ENCODE measurements around the gene C10orf143. TPM values are rescaled to one million over a fixed set of nuclear protein-coding genes. Genes with fewer than 3 reads are reported as not detected.
"Not testable (repeated sequence)": the region's sequence is repeated elsewhere in the genome, so short reads cannot be mapped to it uniquely, and the experiment has no call there.

The C10orf143 gene
- total RNA-seq, 1 donor from 2014 or later: 0.96 TPM

DNA sequence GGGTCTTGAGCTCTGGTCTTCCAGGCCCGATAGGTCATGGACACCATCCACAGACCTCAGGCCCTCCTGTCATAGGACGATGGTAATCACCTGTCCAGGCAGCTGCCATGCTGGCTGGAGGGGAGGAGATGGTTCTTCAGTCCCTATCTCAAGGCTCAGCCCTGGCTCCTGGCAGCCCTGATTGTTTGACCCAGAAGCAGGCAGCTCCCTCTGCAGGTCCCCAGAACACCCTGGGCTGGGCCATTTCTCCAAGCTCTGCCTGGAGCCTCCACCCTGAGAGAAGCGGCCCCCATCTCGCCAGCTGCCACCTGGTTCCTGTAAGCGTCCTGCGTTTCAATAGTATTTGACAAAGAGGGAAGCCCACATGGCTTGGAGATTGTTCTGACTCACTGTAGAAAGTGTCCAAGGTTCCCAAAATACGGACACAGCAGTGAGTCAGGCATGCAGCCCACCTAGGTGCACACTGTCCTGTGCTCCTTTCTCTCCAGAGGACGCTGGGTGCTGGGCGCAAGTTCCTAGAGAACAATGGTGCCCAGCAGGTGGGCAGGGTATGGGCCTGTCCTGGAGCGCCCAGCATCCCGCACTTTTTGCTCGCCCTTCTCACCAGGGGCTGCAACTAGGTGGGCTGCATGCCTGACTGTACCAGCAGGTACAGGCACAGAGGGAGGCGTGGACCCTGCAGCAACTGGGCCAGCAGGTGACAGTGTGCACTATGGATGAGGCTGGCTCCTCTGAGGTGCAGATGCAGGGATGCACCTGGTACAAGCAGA, 74.1 kb downstream of the C10orf143 start:
- DNase-seq (ENCODE audit: low read depth): no peak

DNA sequence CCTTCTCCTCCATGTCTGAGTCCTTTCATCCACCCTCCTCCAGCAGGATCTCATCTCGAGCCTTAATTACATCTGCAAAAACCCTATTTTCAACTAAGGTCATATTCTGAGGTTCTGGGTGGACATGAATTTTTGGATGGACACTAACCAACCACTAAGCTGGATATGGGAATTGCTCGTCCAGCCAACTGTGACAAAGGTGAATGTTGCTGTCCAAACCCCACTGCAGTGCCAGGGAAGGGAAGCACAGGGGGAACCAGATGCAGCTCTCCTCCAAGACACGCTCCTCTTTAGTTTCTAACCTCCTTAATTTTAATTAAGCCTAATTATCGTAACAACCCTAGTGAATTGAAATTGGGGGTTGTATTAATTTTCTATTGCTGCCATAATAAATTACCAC, 81.4 kb downstream of the C10orf143 start:
- no peak for DNase-seq (ENCODE audit: low read depth)

DNA sequence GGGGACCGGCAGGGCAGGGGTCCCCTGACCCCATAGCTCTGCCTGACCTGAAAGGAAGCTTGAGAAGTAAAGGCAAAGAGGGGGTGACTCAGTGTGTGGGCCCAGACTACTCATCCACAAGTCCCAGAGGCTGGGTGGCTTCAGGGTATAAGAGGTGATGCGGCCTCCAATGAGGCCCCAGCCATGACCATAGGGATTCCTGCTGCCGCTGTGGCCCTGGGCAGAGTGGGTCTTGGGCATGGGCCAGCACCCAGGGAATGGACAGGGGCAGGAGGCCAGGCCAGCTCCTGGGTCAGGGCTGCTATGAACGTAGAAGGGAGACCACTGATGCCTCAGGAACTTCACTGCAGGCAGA, 82.2 kb downstream of the C10orf143 start:
- DNase-seq (ENCODE audit: low read depth): peak; percentile 29

DNA sequence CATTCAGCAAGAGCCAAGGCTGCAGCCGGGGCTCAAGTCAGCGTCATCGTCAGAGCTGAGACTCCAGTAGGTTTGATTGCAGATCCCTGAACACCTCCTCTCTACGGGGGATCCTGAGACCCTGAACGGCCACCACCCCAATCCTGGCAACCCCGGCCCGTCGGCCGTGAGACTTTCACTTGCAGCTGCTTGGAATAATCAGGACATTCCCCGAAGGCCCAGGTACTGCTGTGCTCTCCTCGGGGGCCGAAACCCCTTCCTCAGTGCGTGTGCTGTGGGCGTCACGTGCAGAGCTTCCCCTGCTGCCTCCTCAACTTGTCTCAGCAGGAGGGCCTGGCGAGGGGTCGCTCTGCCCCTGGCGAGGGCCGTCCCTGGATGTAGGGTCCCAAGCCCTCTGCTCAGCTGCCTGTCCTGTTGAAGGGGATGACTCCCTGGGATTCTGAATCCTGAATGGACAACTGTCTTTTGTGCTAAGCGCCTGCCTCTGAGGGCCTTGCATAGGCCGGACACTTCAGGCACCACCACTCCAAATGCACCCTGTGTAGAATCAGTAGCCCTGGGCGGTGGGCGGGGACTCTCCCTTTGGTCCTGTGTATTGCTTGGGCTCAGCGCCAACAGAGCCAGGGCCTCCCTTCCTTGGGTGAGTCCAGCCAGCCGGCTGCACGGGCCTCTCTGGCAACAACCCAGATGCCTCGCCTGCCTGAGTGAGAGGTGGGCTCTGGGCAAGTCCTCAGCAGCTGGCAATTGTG, 82.7 kb downstream of the C10orf143 start:
- DNase-seq (ENCODE audit: low read depth): no peak

DNA sequence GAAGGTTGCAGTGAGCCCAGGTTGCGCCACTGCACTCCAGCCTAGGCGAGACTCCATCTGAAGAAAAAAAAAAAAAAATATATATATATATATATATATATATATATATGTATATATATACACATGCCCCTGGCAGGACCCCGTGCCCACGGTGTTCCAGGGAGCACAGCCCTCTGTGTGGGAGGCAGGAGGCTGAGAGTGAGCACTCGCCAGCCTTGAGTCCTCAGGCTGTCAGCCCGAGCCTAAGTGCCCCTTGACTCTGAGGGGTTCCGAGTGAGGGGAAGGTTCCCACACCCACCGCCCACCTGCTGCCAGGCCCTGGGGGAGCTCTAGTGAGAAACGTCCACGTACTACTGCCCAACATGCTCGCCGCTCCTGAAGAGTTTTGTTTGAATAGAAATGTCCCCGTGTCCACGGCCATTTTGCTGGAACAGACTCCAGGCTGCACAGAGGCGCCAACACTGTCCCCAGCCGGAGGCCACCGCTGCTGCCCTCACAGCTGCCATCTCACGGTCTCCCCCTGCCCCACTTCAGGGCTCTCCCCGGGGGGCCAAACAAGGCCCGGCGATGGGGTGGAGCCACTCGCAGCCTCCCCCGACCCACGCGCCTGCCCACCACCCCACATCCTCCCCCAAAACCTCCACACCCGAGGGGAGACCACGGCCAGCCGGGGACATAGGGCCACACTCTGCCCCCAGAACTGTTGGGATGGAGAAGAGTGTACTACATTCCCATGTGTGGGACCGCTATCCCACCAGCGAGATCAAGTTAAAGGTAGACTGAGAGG, 83.8 kb downstream of the C10orf143 start:
- DNase-seq (ENCODE audit: low read depth): no peak

DNA sequence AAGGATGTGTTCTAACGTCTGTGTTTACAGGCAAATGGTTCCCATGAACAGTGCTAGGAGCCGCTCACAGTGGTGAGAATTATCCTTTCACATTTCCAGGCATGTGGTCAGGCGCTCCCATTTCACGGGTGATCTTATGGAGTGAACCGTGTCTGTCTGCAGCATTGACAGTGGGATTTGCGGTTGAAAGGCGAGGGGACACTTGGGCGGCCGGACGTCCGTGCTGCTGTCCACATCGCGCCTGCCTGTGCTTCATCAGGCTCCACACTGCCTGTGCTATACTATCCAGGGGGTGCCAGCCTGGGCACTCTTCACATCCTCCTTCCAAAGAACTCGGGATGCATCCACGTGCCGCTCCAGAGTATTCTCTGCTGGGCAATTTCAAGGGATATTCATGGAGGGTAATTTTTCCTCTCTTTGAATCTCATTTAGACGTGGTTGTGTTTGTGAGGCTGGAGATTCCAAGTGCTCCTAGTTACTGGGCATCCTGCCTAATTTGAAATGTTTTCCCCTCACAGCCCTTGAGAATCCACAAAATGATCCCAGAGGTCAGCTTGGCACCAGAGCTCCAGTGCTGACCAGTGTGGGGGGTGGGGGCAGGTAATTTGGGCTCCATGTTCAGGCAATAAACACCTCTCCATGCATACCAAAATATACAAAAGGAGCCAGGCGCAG, 84.7 kb downstream of the C10orf143 start:
- peak; percentile 58 for DNase-seq (ENCODE audit: low read depth)

DNA sequence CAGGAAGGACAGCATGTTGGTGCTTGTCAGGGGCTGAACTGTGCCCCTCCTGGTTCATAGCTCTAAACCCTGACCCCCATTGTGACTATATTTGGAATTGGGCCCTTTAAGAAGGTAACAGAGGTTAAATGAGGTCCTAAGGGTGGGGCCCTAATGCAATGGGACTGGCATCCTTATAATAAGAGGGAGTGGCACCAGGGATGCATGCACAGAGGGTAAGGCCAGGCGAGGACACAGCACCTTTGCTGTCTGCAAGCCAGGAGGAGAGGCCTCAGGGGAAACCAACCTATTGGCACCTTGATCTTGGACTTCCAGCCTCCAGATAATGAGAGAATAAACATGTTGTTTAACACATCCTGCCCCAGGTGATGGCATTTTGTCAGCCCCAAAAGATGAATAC, 85.3 kb downstream of the C10orf143 start:
- no peak for DNase-seq (ENCODE audit: low read depth)

DNA sequence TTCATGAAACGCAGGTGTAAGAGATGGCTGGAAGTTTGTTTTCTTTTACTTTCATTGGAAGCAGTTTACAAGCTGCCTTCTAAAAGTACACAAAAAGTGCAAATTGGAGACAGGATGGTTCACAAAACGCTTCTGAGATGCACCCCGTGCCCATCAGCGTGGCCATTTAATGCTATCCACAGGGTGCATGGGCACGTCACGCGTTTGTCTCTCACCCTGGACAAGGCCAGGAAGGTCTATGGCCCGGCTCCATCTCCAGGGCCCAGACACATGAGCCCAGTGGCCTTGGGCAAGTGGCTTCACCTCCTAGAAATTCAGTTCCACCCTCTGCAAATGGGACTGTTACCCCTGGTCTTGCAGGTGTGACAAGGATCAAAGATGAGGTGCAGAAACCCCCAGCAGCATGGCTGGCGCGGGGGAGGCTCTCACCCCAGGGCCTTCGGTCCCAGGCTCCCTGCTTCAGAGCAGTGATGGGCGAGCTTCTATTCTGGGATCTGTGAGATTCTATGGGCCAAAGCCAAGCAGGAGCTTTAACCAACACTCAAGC, 85.8 kb downstream of the C10orf143 start:
- DNase-seq (ENCODE audit: low read depth): no peak

DNA sequence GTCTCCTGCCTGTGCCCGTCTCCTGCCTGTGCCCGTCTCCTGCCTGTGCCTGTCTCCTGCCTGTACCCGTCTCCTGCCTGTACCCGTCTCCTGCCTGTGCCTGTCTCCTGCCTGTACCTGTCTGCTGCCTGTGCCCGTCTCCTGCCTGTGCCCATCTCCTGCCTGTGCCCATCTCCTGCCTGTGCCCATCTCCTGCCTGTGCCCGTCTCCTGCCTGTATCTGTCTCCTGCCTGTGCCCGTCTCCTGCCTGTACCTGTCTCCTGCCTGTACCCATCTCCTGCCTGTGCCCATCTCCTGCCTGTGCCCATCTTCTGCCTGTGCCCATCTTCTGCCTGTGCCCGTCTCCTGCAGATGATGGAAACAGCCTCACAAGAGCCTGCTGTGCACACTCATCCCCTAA, 86.3 kb downstream of the C10orf143 start:
- not testable (repeated sequence) for DNase-seq (ENCODE audit: low read depth)

DNA sequence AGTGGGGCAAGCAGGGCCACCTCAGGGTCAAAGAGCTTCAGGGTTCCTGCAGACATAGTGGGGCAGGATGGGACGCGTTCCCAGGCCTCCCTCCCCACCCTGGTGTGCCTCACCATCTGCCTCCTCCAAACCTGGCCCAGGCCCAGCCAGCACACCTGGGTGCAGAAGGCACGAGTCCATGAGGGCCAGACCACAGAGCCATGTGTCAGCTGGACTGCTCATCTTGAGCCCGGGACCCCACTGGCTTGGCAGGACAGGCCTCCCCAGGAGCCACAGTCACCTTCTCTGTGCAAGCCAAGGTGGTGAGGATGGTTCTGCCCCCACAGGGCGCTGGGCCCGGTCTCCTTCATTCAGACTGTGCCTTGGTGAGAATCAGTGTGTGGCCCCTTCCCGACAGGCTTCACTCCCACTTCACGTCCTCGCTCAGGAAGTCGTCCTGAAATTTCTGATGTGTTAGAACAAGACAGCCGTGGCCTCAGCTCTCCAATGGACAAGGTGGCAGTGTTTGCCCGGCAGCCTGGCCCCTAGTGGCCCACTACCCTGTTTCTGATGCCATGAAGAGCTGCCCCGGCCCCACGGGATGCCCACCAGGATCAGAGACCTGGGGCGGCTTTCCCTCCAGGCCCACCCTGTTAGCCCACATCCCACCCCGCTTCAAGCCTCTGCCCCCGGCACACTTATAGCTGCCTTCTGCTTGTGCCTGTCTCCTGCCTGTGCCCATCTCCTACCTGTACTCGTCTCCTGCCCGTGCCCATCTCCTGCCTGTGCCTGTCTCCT, 87.0 kb downstream of the C10orf143 start:
- peak; percentile 44 for DNase-seq (ENCODE audit: low read depth)

DNA sequence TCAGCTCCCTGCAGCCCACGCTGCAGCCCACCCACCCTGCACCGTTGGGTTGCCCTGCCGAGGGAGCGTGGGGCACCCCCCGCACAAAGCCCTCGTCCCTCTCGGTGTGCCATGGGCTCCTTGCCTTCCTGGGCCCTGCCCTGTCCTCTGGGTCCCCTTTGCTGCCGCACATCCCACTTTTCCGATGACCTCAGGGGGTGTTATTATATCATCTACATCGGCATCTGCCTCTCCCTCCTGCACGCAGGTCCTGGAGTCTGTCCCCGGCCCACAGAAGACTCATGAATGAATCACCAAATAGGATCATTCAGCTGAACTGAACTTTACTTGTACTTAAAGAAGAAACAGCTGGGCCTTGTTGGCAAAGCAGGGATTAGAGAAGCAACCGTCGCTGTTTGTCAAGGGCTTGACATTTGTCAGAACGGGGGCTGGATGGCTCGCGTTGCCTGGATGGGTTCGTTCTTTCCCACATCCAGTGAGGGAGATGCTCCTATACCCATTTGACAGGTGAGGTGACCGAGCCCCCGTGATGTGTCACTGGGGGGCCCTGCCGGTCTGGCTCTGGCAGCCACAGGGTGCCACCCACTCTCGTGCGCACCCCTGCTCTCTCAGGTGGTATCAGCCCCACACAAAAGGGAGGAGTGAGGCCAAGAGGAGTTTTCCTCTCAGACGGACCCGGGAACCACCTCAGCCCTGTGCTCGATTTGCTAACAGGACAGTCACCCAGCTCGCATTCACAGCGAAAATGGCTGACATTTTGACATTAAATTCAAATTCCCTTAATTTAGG, 87.9 kb downstream of the C10orf143 start:
- DNase-seq (ENCODE audit: low read depth): peak; percentile 98

DNA sequence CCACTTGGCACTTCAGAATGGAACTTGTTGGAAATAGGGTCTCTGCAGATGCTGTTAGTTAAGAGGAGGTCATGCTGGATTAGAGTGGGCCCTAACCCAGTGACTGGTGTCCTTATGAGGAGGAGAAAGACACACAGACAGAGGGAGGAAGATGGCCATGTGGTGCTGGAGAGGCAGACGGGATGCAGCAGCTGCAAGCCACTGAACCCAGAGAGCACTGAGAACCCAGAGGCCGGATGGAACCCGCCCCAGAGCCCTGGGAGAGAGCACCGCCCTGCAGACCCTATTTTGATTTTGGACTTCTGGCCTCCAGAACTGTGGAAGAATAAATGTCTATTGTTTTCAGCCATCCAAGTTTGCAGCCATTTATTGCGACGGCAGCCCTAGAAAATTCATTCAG, 88.5 kb downstream of the C10orf143 start:
- DNase-seq (ENCODE audit: low read depth): peak; percentile 79

DNA sequence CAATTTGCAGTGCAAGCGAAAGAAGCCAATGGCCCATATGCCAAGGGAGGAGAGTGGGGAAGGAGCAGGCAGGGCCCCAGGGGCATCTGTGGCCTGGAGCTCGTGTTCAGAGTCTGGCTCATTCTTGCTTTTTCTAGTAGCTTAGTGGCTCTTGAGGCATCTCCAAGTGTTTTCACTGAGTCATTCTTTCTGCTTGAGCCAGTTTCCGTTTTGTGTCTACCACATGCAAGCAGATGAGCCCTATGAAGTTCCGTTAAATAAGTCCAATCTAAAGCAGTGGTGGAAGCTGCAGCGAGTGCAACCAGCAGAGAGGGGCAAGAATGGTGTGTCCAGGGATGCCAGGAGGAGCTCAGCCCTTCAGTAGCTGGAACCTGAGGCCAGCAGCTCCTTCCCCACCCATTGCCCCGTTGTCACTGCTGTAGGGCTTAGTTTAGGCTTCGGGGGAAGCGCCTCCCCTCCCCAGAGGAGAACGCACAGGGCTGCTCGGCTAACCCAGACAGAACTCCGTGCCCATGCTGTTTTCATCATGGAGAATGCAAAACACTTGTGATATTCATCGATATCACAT, 89.2 kb downstream of the C10orf143 start:
- peak; percentile 98 for DNase-seq (ENCODE audit: low read depth)

DNA sequence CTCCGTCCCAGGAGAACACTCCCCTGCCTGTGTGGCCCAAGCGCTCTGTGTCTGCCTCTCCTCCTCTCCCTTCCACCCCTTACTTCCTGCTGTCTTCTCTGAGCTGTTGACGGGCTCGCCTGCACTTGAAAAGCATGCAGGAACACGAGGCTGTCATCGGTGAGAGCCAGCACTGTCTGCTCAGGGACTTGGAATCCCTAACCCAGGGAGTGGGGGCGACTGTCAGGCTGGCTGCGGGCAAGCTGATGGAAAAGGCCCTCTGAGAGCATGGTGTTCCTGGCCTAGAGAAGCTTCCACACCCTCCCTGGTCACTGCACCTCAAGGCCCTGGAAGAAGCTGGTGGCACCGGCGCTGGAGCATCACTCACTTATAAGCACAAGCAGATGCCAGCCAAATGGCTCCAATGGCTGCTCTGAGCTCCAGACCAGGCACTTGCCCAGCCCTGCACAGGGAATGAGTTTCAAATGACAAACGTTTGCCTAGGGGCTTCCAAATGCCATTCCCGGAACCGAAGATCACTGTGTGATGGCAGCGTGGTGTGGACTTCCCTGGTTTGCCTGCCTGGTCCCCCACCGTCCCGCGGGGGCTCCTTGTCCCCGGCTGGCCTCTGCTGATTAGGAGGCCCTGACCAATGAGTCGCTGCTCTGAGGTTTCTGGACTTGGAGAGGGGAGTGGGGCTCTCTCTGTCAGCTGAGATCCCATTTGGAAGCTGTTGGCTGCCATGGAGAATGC, 89.8 kb downstream of the C10orf143 start:
- DNase-seq (ENCODE audit: low read depth): no peak

DNA sequence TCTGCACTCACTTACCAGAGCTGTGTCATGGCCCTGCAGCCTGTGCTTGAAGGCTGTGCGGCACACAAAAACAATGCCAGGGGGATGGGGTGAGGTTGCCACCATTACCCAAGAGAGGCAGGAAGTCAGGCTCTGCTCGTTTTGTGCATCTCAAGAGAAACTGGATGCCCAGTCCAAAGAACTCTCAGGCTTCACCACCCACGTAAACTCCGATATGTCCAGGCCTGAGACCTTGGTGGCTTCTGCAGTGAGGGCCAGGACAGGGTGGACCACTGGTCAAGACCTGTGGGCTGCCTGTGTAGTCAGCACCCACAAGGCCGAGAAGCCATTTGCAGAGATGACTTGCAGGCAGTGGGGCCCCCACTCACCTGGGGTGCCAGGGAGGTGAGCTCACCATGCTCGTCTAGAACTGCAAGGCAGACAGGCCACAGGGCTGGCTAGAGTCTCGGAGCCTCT, 91.9 kb downstream of the C10orf143 start:
- no peak for DNase-seq (ENCODE audit: low read depth)

DNA sequence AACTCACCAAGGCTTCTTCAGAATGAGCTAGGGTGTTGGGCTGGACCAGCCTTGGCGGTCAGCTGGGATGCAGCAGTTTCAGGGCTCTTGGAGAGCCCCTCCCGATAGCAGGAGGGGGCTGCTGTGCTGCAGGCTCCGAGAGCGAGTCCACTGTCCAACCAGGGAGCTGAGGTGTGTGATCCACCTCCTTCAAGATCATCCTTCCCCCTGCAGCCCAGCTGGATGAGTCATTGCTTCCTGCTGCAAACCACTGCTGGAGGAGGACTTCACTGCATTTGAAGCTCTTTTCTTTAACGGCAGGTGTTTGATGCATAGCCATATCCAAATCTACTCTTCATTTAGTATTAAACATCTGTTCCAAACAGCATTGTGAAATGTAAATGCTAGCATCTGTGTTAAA, 92.4 kb downstream of the C10orf143 start:
- peak; percentile 9 for DNase-seq (ENCODE audit: low read depth)

DNA sequence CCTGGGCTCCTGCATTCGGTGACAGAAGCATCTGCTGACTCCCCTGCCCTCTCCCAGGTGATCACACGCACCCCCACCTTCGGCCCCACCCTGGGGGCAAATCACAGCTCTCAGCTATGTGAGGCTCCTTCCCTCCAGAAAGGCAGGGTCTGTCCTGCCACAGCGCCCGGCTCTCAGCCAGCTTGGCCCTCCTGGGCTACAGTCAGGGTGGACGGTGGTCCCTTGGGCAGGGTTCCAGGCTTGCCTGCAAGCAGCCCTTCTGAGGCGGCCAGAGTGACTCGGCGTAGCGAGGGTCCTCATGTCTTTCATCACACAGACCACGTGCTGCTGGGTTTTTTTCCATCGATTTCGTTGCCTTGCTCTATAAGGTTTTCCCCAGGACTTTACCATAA, 93.0 kb downstream of the C10orf143 start:
- no peak for DNase-seq (ENCODE audit: low read depth)

DNA sequence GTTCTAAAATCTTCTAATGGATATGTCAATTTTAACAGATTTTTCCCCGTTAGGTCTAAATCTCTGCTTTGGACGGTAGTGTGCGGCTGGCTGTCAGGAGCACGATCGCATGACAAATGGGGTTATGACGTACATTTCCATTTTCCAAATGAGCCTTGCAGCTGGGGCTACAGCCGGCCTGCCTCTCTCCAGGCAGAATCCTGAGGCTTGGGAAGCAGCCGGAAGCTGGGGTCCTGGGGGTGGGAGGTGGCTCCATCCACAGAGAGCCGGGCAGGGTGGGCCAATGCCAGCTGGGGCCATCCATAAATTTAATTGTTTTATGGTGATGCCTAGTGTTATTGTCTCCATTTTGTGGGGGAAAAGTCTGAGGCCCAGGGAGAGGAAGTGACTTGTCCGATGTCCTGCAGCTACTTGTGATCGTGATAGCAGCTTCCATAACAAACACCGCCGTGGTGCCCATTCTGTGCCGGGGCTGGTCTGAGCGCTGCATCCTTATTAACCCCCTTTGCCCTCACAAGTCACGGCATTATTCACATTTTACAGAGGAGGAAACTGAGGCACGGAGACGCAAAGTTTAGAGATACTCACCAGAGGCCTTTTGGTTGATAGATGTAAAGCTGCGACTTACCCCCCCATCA, 93.5 kb downstream of the C10orf143 start:
- DNase-seq (ENCODE audit: low read depth): no peak

All from myocyte (in vitro differentiated cells).